ENCODE results near the gene ADAM22.

ADAM22 gene

GRCh38 chr7:88041583-88041982 is 107.5 kb downstream of the ADAM22 start:
- no peak for DNase-seq

- no peak for DNase-seq
These were observed 108.1 kb downstream of the ADAM22 start for GRCh38 chr7:88042157-88042556.

GRCh38 chr7:88042803-88043202 is 108.8 kb downstream of the ADAM22 start:
- DNase-seq: no peak

GRCh38 chr7:88044069-88044468 is 110.0 kb downstream of the ADAM22 start:
- DNase-seq: no peak

GRCh38 chr7:88046839-88047573 is 113.0 kb downstream of the ADAM22 start:
- no peak for DNase-seq

- no peak for DNase-seq
These were observed 123.6 kb downstream of the ADAM22 start for GRCh38 chr7:88057655-88058054.

- DNase-seq: no peak
These were observed 128.2 kb downstream of the ADAM22 start for GRCh38 chr7:88062238-88062637.

GRCh38 chr7:88069093-88069492 is 135.0 kb downstream of the ADAM22 start:
- no peak for DNase-seq

GRCh38 chr7:88071994-88072714 is 138.1 kb downstream of the ADAM22 start:
- no peak for DNase-seq

- no peak for DNase-seq
These were observed 138.6 kb downstream of the ADAM22 start for GRCh38 chr7:88072715-88073055.

- no peak for DNase-seq
These were observed 139.6 kb downstream of the ADAM22 start for GRCh38 chr7:88073626-88074025.

- DNase-seq: no peak
These were observed 141.2 kb downstream of the ADAM22 start for GRCh38 chr7:88075216-88075615.

- DNase-seq: no peak
These were observed 149.8 kb downstream of the ADAM22 start for GRCh38 chr7:88083883-88084282.

GRCh38 chr7:88089561-88089960 is 155.5 kb downstream of the ADAM22 start:
- no peak for DNase-seq

GRCh38 chr7:88090240-88090639 is 156.2 kb downstream of the ADAM22 start:
- no peak for DNase-seq

- DNase-seq: no peak
These were observed 156.6 kb downstream of the ADAM22 start for GRCh38 chr7:88090671-88091070.

- DNase-seq: no peak
These were observed 158.1 kb downstream of the ADAM22 start for GRCh38 chr7:88091988-88092675.

- peak; percentile 57 for DNase-seq
These were observed 158.6 kb downstream of the ADAM22 start for GRCh38 chr7:88092676-88092999.

- DNase-seq: no peak
These were observed 167.7 kb downstream of the ADAM22 start for GRCh38 chr7:88101769-88102168.

- no peak for DNase-seq
These were observed 168.6 kb downstream of the ADAM22 start for GRCh38 chr7:88102675-88103074.

GRCh38 chr7:88104732-88105131 is 170.7 kb downstream of the ADAM22 start:
- DNase-seq: no peak

GRCh38 chr7:88105231-88105630 is 171.2 kb downstream of the ADAM22 start:
- DNase-seq: no peak

GRCh38 chr7:88106434-88106833 is 172.4 kb downstream of the ADAM22 start:
- no peak for DNase-seq

GRCh38 chr7:88109612-88110011 is 175.6 kb downstream of the ADAM22 start:
- DNase-seq: no peak
